Measurements from ENCODE around the gene ME1. TPM values are rescaled to one million over a fixed set of nuclear protein-coding genes. Genes with fewer than 3 reads are reported as not detected.

ME1 gene
- total RNA-seq, 4 donors from 2014 or later = 18.7 to 55.9 (median 30.8) TPM

- Histone ChIP-seq H3K9me3 (no peaks in the 10 kb centered on the region), H3K27me3 (no peaks in the 10 kb centered on the region), H3K27ac (no peak overlapping the region), H3K36me3 (no peaks in the 10 kb centered on the region), H3K4me3 (replicated peaks in 1 of 3) (no peak overlapping the region), H3K4me1 (no peaks in the 10 kb centered on the region)
- intact Hi-C loops (cut with DNase I) = no loop called here
- 85 to 86% methylated on average over 2 of the region's 2 CpGs for WGBS, 2 donors
- no peak for DNase-seq
- TF ChIP-seq POLR2A (IDR thresholded peaks at IDR 0.05) = no peak
- TF ChIP-seq CTCF (IDR thresholded peaks at IDR 0.05) = no peak
These were observed 97.4 kb downstream of the ME1 start for GRCh38 chr6:83333500-83333899.

GRCh38 chr6:83314693-83315092, 116.2 kb downstream of the ME1 start:
- H3K27ac ChIP-seq = no peak overlapping the region
- 89 to 98% methylated on average over 1 of the region's 1 CpG for WGBS, 2 donors
- H3K36me3 ChIP-seq = no peaks in the 10 kb centered on the region
- no peaks in the 10 kb centered on the region for H3K9me3 ChIP-seq
- TF ChIP-seq CTCF (IDR thresholded peaks at IDR 0.05) (no peak), POLR2A (IDR thresholded peaks at IDR 0.05) (no peak)
- no peaks in the 10 kb centered on the region for H3K27me3 ChIP-seq
- H3K4me3 ChIP-seq (replicated peaks in 1 of 3) = no peak overlapping the region
- H3K4me1 ChIP-seq = no peaks in the 10 kb centered on the region
- intact Hi-C loops (cut with DNase I) = no loop called here
- no peak for DNase-seq

- Histone ChIP-seq H3K27me3 (no peaks in the 10 kb centered on the region), H3K4me3 (replicated peaks in 1 of 3) (no peak overlapping the region), H3K4me1 (no peaks in the 10 kb centered on the region), H3K9me3 (no peaks in the 10 kb centered on the region), H3K36me3 (no peaks in the 10 kb centered on the region), H3K27ac (no peak overlapping the region)
- DNase-seq = no peak
- intact Hi-C loops (cut with DNase I) = no loop called here
- TF ChIP-seq CTCF (IDR thresholded peaks at IDR 0.05) (no peak), POLR2A (IDR thresholded peaks at IDR 0.05) (no peak)
These were observed 117.0 kb downstream of the ME1 start for GRCh38 chr6:83313882-83314281.

GRCh38 chr6:83311231-83311630, 119.6 kb downstream of the ME1 start:
- Histone ChIP-seq H3K4me1 (no peaks in the 10 kb centered on the region), H3K27me3 (no peaks in the 10 kb centered on the region), H3K36me3 (no peaks in the 10 kb centered on the region), H3K27ac (no peak overlapping the region), H3K9me3 (no peaks in the 10 kb centered on the region), H3K4me3 (replicated peaks in 1 of 3) (no peak overlapping the region)
- intact Hi-C loops (cut with DNase I) = no loop called here
- DNase-seq = no peak
- WGBS, 2 donors = 88 to 97% methylated on average over 1 of the region's 1 CpG
- TF ChIP-seq CTCF (IDR thresholded peaks at IDR 0.05) (no peak), POLR2A (IDR thresholded peaks at IDR 0.05) (no peak)

GRCh38 chr6:83310046-83310445, 120.8 kb downstream of the ME1 start:
- H3K4me3 ChIP-seq (replicated peaks in 1 of 3) = no peak overlapping the region
- WGBS, 2 donors = 72 to 84% methylated on average over 4 of the region's 4 CpGs

More at GRCh38 chr6:83310046-83310445, 120.8 kb downstream of the ME1 start:
- intact Hi-C loops (cut with DNase I) = no loop called here
- no peak for DNase-seq
- H3K36me3 ChIP-seq = no peaks in the 10 kb centered on the region
- TF ChIP-seq CTCF (IDR thresholded peaks at IDR 0.05) (no peak), POLR2A (IDR thresholded peaks at IDR 0.05) (no peak)
- no peaks in the 10 kb centered on the region for H3K9me3 ChIP-seq
- H3K27me3 ChIP-seq = no peaks in the 10 kb centered on the region
- H3K27ac ChIP-seq = no peak overlapping the region
- no peaks in the 10 kb centered on the region for H3K4me1 ChIP-seq
